ENCODE measurements around the gene ING3.

The ING3 gene

DNA sequence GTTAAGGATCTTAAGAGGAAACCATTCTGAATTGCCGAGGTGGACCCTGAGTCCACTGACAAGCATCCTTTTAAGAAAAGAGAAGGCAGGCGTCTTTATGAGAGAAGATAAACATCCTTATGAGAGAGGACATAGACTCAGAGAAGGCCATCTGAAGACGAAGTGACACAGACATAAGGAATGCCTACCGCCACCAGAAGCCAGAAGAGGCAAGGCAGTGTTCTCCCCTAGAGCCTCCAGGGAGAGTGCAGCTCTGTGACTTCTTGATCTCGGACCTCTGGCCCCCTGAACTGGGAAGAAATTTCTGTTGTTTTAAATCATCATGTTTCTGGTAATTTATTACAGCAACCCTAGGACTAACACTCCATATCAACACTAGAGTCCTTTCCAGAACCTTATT, 25.2 kb upstream of the ING3 start:
- no peak overlapping the region for H3K27ac ChIP-seq
- TF ChIP-seq, protein P1, sequence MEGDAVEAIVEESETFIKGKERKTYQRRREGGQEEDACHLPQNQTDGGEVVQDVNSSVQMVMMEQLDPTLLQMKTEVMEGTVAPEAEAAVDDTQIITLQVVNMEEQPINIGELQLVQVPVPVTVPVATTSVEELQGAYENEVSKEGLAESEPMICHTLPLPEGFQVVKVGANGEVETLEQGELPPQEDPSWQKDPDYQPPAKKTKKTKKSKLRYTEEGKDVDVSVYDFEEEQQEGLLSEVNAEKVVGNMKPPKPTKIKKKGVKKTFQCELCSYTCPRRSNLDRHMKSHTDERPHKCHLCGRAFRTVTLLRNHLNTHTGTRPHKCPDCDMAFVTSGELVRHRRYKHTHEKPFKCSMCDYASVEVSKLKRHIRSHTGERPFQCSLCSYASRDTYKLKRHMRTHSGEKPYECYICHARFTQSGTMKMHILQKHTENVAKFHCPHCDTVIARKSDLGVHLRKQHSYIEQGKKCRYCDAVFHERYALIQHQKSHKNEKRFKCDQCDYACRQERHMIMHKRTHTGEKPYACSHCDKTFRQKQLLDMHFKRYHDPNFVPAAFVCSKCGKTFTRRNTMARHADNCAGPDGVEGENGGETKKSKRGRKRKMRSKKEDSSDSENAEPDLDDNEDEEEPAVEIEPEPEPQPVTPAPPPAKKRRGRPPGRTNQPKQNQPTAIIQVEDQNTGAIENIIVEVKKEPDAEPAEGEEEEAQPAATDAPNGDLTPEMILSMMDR (conservative IDR thresholded peaks at IDR 0.05; ENCODE audit: low read depth, low read length), result no peak
- no peaks in the 10 kb centered on the region for H3K4me1 ChIP-seq (ENCODE audit: low read depth, poor library complexity, severe bottlenecking)
- H3K4me2 ChIP-seq, result no peak overlapping the region
- H4K20me1 ChIP-seq (ENCODE audit: insufficient read depth), result no peaks in the 10 kb centered on the region
- no peaks in the 10 kb centered on the region for H3K79me2 ChIP-seq (ENCODE audit: insufficient read depth, low read depth)
- no peaks in the 10 kb centered on the region for H3K27me3 ChIP-seq (ENCODE audit: insufficient read depth, low read depth)
- no peak overlapping the region for H3K4me3 ChIP-seq (IDR thresholded peaks at IDR 0.05; ENCODE audit: insufficient read depth, low read depth, low read length)
- no peak overlapping the region for H3K9ac ChIP-seq
- no peaks in the 10 kb centered on the region for H3K36me3 ChIP-seq (ENCODE audit: insufficient read depth)
- no peak overlapping the region for H2AFZ ChIP-seq (ENCODE audit: low read depth)

DNA sequence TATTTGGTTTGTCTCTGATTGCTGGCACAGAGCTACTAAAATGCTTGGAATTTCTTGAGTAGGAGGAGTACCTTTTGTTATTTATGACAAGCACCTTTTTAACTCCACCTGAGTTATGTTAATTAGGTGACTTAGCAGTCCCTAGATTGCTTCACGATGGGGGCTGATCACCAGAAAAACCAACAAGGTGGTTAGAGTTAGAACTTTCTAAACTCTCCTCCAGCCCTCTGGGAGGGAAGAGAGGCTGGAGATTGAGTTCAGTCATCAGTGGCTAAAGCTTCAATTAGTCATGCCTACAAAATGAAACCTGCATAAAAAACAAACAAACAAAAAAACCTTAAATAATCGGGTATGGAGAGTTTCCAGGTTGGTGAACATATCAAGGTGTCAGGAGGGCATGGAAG, 23.6 kb upstream of the ING3 start:
- H3K9ac ChIP-seq, result no peak overlapping the region

DNA sequence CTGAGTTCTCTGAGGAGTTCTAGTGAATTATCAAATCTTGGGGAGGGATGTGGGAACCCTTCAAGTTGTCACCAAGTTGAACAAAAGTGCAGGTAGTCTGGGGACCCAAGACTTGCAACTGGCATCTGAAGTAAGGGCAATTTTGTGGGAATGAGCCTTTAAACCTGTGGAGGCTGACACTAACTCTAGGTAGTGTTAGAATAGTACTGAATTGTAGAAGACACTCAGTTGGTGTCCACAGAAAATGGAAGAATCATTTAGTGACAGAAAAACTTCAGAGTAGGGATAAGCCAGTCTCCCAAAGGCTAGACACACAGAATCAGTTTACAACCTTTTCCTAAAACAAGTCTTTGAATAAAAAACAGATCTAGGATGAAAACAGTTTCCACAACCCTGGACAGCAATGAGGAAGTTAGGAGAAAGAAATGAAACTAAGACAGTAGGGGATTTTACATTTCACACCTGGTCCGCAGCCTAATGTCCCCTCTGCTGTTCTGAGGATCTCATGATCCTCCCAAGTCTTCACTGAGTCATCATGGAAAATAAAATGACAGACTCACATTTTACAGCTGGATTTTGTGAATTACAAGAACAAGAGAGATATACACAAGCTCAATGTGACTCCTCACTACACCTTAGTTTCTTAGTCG, 23.0 kb upstream of the ING3 start:
- Histone ChIP-seq H3K9ac (no peak overlapping the region), H3K27me3 (ENCODE audit: insufficient read depth, low read depth) (no peaks in the 10 kb centered on the region), H3K36me3 (ENCODE audit: insufficient read depth) (no peaks in the 10 kb centered on the region), H3K4me2 (no peak overlapping the region), H3K4me3 (IDR thresholded peaks at IDR 0.05; ENCODE audit: insufficient read depth, low read depth, low read length) (no peak overlapping the region), H3K4me1 (ENCODE audit: low read depth, poor library complexity, severe bottlenecking) (no peaks in the 10 kb centered on the region), H4K20me1 (ENCODE audit: insufficient read depth) (no peaks in the 10 kb centered on the region), H3K27ac (no peak overlapping the region), H3K79me2 (ENCODE audit: insufficient read depth, low read depth) (no peaks in the 10 kb centered on the region), H2AFZ (ENCODE audit: low read depth) (no peak overlapping the region)
- TF ChIP-seq, protein P1 (conservative IDR thresholded peaks at IDR 0.05; ENCODE audit: low read depth, low read length), result no peak

More for the DNA sequence above, 23.6 kb upstream of the ING3 start:
- H3K27ac ChIP-seq, result no peak overlapping the region
- TF ChIP-seq, protein P1 (conservative IDR thresholded peaks at IDR 0.05; ENCODE audit: low read depth, low read length), result no peak
- no peak overlapping the region for H3K4me2 ChIP-seq
- no peak overlapping the region for H2AFZ ChIP-seq (ENCODE audit: low read depth)
- no peaks in the 10 kb centered on the region for H3K79me2 ChIP-seq (ENCODE audit: insufficient read depth, low read depth)
- no peaks in the 10 kb centered on the region for H4K20me1 ChIP-seq (ENCODE audit: insufficient read depth)
- H3K27me3 ChIP-seq (ENCODE audit: insufficient read depth, low read depth), result no peaks in the 10 kb centered on the region
- H3K4me1 ChIP-seq (ENCODE audit: low read depth, poor library complexity, severe bottlenecking), result no peaks in the 10 kb centered on the region
- no peak overlapping the region for H3K4me3 ChIP-seq (IDR thresholded peaks at IDR 0.05; ENCODE audit: insufficient read depth, low read depth, low read length)
- no peaks in the 10 kb centered on the region for H3K36me3 ChIP-seq (ENCODE audit: insufficient read depth)

DNA sequence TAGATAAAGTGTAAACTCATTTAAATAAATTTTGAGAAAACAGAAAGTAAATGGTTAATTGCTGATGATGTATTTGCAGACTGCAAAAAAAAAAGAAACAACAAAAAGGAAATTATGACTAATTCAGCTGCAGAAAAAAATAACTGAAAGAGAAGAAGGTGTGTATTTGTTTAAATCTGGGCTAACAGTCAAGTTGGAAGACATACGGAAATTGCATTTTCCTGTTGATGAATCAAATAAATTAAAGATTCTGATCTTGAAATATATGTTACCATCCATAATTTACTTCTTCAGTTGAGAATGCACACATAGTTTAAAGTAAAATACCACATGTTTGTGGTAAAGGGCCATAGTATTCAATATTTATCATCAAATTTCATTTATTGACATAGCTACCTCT, 19.3 kb upstream of the ING3 start:
- Histone ChIP-seq H3K4me2 (no peak overlapping the region), H3K4me3 (IDR thresholded peaks at IDR 0.05; ENCODE audit: insufficient read depth, low read depth, low read length) (no peak overlapping the region), H2AFZ (ENCODE audit: low read depth) (no peak overlapping the region), H3K27ac (no peak overlapping the region), H4K20me1 (ENCODE audit: insufficient read depth) (no peaks in the 10 kb centered on the region), H3K36me3 (ENCODE audit: insufficient read depth) (no peaks in the 10 kb centered on the region), H3K9ac (no peak overlapping the region), H3K4me1 (ENCODE audit: low read depth, poor library complexity, severe bottlenecking) (no peaks in the 10 kb centered on the region), H3K79me2 (ENCODE audit: insufficient read depth, low read depth) (no peaks in the 10 kb centered on the region), H3K27me3 (ENCODE audit: insufficient read depth, low read depth) (no peaks in the 10 kb centered on the region)
- TF ChIP-seq, protein P1 (conservative IDR thresholded peaks at IDR 0.05; ENCODE audit: low read depth, low read length), result no peak

All from KMS-11 (cell line).